Measurements from ENCODE around the gene PDE4B.

DNA sequence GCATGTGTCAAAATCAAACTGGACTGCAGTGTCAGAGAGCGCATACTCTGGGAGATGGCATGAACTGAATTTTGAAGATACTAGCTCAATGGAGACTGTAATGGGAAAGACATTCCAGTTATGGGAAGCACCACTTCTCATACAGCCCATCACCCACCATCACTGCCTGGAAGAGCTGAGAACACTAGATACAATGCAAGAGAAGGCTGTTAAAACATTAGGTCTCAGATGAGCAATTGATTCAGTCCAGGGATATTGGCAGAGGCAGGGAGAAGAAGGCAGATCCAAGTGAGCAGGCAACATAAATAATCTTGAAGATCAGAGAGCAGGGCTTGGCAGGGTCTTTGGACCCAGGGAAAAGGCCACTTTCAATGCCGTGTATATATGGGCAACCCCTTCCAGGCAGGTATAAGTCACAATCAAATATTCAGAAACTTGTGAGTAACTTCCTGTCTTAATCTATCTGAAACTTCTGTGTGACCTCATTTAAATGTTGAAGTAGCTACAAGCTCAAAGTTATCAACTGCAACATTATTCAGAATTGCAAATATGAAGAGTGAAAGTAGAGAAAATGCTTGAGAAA lies 450.9 kb downstream of the PDE4B start:
- TF ChIP-seq POLR2A (IDR thresholded peaks at IDR 0.05; ENCODE audit: low read depth): no peak
- TF ChIP-seq, protein P1, sequence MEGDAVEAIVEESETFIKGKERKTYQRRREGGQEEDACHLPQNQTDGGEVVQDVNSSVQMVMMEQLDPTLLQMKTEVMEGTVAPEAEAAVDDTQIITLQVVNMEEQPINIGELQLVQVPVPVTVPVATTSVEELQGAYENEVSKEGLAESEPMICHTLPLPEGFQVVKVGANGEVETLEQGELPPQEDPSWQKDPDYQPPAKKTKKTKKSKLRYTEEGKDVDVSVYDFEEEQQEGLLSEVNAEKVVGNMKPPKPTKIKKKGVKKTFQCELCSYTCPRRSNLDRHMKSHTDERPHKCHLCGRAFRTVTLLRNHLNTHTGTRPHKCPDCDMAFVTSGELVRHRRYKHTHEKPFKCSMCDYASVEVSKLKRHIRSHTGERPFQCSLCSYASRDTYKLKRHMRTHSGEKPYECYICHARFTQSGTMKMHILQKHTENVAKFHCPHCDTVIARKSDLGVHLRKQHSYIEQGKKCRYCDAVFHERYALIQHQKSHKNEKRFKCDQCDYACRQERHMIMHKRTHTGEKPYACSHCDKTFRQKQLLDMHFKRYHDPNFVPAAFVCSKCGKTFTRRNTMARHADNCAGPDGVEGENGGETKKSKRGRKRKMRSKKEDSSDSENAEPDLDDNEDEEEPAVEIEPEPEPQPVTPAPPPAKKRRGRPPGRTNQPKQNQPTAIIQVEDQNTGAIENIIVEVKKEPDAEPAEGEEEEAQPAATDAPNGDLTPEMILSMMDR (IDR thresholded peaks at IDR 0.05): no peak

Measured in esophagus muscularis mucosa (tissue), 3 donors.